HG02588 (cell line): ENCODE measurements around the gene TREML2.

Source experiments
- ATAC-seq: cut with Tn5 transposase; IDR thresholded peaks from one replicate; pipeline ENCODE4 v1.9.1; 2021; ENCODE audit warnings: mild to moderate bottlenecking, moderate library complexity; ENCODE audit not compliant: unreplicated experiment

TREML2 gene

GRCh38 chr6:41179163-41179562 lies 21.8 kb downstream of the TREML2 start:
- ATAC-seq, result no peak

DNA sequence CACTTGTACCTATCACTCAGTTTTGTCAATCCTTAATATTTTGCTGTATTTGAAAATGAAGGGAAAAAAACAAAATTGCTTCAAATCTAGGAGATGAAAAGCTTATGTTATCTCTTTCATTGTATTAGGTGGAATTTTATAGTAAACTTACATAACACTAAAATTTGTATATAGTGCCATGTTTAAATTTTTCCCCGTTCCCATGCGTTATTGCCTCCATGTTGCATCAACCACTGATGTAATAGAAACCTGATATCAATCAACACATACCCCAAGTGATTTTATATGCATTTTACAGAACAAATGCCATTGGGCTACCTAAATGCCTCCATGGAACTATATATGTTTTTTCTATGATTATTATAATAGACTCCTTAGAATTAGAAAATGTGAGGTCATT lies 23.3 kb downstream of the TREML2 start:
- no peak for ATAC-seq

GRCh38 chr6:41177287-41177686 lies 23.7 kb downstream of the TREML2 start:
- no peak for ATAC-seq

DNA sequence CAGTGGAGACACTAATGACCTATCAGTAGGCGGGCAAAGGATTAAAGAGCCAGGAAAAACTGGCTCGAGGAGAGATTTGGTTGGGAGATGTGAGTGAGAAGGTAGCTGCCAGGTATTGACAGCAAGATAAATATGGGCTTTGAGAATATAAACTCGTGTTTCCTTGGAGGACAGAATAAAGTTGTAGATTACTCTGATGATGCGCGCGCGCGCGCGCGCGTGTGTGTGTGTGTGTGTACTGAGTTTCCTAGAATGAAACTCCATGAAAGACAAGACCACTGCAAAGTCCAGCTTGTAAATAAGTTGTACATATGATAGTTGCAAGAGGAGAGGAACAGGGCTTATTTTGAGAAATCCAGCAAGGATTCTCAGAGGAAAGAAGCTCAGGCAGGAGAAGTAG lies 24.8 kb downstream of the TREML2 start:
- no peak for ATAC-seq

- no peak for ATAC-seq
Observed at GRCh38 chr6:41175084-41175483, 25.9 kb downstream of the TREML2 start.

DNA sequence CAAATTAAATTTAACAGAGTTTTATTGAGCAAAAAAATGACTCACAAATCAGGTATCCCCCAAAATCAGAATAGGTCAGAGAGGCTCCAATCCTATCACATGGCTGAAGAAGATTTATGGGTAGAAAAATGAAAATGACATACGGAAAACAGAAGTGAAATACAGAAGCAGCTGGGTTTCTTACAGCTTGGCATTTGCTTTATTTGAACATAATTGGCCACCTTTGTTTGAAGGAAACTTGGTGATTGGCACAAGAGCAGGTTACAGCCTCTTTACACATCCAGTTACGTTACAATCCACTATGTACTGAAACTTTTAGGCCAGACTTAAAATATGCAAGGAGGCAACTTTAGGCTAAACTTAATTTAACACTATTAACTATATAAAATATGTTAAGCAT lies 26.3 kb downstream of the TREML2 start:
- ATAC-seq, result no peak

DNA sequence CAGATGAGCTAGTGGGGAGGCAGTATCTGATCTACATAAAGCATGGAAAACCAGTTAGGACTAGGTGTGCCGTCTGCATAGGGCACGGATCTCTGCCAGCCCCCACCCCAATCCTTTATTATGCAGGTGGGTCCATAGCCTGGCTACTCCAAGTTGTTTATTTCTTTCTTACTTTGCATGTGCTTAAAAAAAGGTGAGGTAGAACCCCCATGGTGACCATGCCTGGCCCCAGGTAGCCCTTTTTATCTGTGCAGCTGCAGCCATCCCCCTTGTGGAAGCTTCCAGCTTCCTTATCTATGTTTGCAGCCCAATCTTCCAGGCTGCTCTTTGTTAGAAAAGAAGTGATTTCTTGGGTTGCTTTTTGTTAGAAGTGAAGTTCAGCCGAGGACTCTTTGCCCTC lies 29.0 kb downstream of the TREML2 start:
- no peak for ATAC-seq

DNA sequence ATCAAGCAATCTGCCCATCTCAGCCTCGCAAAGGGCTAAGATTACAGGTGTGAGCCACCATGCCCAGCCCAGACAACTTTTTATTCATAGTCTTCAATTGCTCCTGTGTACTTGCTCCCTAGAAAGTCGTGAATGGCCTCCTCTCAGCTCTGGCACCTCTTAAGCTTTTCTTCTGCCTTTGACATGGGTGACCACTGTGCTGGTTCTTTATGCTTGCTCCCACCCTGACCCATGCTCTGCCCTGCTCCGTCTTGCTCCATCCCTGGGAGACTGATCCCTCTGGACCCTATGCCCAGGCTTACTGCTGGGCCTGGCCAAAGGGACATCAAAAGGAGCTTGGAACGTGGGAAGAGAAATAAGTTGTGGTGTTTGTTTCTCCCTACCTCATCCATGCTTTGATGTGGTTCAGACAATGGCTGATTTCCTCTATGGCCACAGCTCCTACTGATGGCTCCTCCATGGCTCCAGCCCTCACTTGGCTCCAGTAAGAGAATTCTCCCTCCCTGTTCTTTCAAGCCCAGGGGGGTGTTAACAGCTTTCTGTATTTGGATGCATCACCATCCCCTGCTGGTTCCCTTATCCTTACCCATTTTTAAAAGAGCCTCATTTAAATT lies 30.3 kb downstream of the TREML2 start:
- no peak for ATAC-seq

- ATAC-seq, result no peak
Observed at GRCh38 chr6:41167173-41167963, 33.6 kb downstream of the TREML2 start.

- no peak for ATAC-seq
Observed at GRCh38 chr6:41164551-41165120, 36.3 kb downstream of the TREML2 start.

- no peak for ATAC-seq
Observed at GRCh38 chr6:41163419-41163717, 37.6 kb downstream of the TREML2 start.

DNA sequence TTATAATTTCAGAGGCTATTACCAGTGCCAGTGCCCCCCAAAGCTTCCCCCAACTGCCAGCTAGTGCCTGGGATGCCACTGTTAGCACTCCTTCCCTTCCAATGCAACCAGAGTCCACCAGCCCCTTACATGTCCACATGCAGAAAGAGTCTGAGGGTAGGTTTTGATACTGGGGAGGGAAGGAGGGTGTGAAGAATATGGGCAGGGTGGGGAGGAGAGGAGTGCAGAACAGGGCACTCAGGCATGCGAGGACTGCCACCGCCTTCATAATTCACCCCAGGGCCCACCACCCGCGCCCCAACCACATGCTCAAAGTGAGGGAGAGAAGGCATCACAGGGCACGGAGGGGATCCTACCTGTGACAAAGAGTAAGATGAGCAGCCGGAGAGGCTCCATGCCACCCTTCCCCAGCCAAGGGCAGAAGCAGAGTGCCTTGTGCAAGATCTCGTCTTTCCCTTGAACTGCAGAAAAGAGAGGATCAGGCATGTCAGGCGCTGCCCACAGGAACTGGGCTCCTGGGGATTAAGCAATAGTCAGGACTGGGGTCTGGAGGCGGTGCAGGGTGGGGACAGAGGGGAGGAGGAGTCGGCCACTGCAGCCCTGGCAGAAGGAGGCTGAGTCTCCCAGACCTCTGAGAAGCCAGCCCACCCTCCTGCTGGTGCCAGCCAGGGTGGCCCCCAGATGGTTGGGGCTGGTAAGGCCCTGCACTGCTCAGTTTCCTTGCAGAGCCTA lies 38.1 kb downstream of the TREML2 start, which contains the start of gene TREM2:
TSS of gene TREM2 (minus strand) at position 430 of the 732 bp plus-strand sequence. CDS start at position 396, 34 bp downstream.
- no peak for ATAC-seq

DNA sequence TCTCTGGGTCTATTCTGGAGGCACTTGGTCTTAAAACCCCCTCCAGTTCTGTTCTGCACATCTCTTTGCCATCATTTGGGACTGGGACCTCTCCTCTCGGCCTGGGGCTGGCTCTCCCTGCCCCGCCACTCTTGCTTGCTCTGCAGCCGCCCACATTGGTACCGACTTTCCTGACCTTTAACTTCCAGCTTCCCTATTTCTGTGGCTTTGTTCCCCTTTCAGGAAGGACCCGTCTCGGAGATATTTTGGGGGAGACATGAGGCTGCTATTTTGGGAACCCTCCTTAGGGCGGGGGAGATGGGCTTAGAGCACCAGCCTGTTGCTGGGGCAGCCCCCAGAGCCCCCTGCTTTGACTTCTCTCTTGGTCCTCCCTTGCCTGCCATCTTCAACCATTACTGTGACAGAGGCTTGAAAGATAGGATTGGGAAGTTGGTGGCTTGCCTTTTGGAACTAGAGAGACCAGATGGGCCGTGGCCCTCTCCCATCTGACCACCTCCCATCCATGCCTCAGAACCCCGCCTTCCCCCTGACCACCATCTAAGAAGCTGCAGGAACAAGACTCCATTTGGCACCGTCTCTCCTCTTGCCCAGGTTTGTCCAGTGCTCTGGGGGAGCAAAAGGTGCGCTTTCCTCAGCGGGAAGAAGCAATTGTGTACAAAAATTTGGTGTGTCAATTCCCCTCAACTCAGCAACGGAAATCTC lies 38.9 kb downstream of the TREML2 start:
- ATAC-seq, result no peak

- no peak for ATAC-seq
Observed at GRCh38 chr6:41161380-41161779, 39.6 kb downstream of the TREML2 start.

DNA sequence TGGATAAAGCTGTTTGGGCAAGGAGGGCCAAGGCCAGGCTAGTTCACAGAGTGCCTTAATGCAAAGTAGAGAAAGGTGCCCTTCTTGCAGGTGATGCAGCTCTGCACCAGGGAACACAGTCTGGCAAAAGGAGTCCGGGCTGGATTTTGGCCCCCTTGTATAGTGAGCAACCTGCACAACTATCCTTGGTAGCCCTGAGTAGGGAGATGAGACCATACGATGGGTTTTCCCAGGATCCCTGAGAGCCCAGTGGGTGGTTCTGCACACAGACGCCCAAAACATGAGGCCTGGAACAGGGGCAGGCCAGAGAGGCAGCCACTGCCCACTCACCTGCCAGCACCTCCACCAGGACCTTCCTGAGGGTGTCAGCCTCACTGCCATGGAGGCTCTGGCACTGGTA lies 40.0 kb downstream of the TREML2 start:
- ATAC-seq, result no peak

- ATAC-seq, result no peak
Observed at GRCh38 chr6:41159415-41160082, 41.4 kb downstream of the TREML2 start.

- ATAC-seq, result no peak
Observed at GRCh38 chr6:41157323-41157722, 43.6 kb downstream of the TREML2 start.

DNA sequence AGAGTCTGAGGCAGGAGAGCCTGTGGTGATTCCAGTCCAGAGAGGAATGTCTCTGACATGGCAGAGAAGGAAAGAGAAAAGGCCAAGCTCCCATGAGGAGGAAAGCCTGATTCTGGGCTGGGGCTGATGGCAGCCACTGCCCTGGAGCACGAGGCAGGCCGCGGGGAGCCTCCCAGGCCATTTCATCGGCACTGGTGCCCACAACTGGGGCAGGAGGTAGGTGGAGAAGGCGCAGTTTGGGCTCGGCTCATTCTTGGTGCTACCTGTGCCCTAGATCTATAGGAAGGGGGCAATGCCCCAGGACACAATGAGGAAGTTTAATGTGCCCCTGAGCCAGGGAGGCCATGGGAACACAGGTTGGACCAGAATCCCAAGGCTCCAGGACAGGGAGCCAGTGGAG lies 44.2 kb downstream of the TREML2 start:
- no peak for ATAC-seq

DNA sequence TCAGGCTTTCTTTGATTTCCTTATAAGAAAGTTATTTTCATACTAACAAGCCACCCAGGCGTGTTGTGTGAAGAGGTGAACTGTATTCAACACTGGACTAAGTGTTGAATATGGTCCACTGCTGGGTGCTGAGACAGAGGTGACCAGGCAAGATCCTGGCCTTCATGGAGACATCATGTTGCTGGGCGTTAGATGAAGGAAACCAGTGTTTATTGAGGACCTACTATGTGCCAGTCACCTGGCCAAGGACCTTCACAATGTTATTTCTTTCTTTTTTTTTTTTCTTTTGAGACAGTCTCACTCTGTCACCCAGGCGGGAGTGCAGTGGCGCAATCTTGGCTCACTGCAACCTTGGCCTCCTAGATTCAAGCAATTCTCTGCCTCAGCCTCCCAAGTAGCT lies 44.9 kb downstream of the TREML2 start:
- no peak for ATAC-seq

GRCh38 chr6:41155132-41155805 lies 45.7 kb downstream of the TREML2 start:
- ATAC-seq, result no peak
